A673 (cell line): ENCODE measurements around the gene ESPNL. TPM values are rescaled to one million over a fixed set of nuclear protein-coding genes. Genes with fewer than 3 reads are reported as not detected.

ENCODE experiments used
- BruUV-seq: library from RNA; stranded (reverse); fragments of 400-500 nt; replicated peaks from 2 replicates; lab custom pipeline; 2021; lab: Mats Ljungman, UMichigan
- CTCF ChIA-PET: fragments of 300-600 bp; sonication (Branson Sonifier 250); formaldehyde crosslinking; loops from one replicate; lab custom pipeline; 2022; ENCODE audit warnings: antibody characterized with exemption; lab: Charles Lee
- POLR2A ChIA-PET: fragments of 300-600 bp; sonication (Branson Sonifier 250); formaldehyde crosslinking; loops from one replicate; lab custom pipeline; 2022; ENCODE audit warnings: antibody characterized with exemption; ENCODE audit not compliant: low non-redundant PET; lab: Charles Lee
- DNase-seq: peaks from one replicate; pipeline ENCODE4 v3.0.0-alpha.2; 2015; ENCODE audit warnings: low spot score
- H3K27ac ChIP-seq: fragments of 200-600 bp; sonication (generic); 2 replicates; pipeline ENCODE4 v1.5.1; 2016; ENCODE audit warnings: mixed run types, low read depth, mild to moderate bottlenecking, mixed read lengths, antibody characterized with exemption, low read length; ENCODE audit not compliant: poor library complexity, severe bottlenecking
- H3K27me3 ChIP-seq: fragments of 200-600 bp; sonication (generic); replicated peaks from 2 replicates; pipeline ENCODE4 v1.6.1; 2017; ENCODE audit warnings: mixed run types, low read depth, mild to moderate bottlenecking, mixed read lengths, antibody characterized with exemption, low read length; ENCODE audit not compliant: insufficient read depth, poor library complexity
- H3K36me3 ChIP-seq: fragments of 200-600 bp; sonication (generic); 2 replicates; pipeline ENCODE4 v1.6.1; 2016; ENCODE audit warnings: mixed run types, mild to moderate bottlenecking, mixed read lengths, antibody characterized with exemption, low read length; ENCODE audit not compliant: insufficient read depth, poor library complexity, severe bottlenecking
- H3K4me1 ChIP-seq: fragments of 200-600 bp; sonication (generic); 2 replicates; pipeline ENCODE4 v1.6.1; 2017; ENCODE audit warnings: mixed run types, mild to moderate bottlenecking, mixed read lengths, antibody characterized with exemption, low read length; ENCODE audit not compliant: insufficient read depth, poor library complexity, severe bottlenecking
- H3K4me3 ChIP-seq: fragments of 200-600 bp; sonication (generic); 2 replicates; pipeline ENCODE4 v1.5.1; 2016; ENCODE audit warnings: low read depth, mixed run types, mild to moderate bottlenecking, mixed read lengths, low read length; ENCODE audit not compliant: poor library complexity, severe bottlenecking
- H3K9me3 ChIP-seq: fragments of 200-600 bp; sonication (generic); 2 replicates; pipeline ENCODE4 v1.6.1; 2016; ENCODE audit warnings: mixed run types, low read depth, mild to moderate bottlenecking, mixed read lengths, antibody characterized with exemption, low read length; ENCODE audit not compliant: poor library complexity, severe bottlenecking
- EZH2 ChIP-seq: fragments of 200-600 bp; sonication (generic); IDR thresholded peaks from 2 replicates; pipeline ENCODE4 v1.6.1; 2017; ENCODE audit warnings: borderline replicate concordance, low read depth, mild to moderate bottlenecking, mixed read lengths, antibody characterized with exemption, low read length; ENCODE audit not compliant: poor library complexity, severe bottlenecking
- intact Hi-C: fragments of 100-400 bp; cut with micrococcal nuclease; formaldehyde crosslinking; loops from one replicate; pipeline ENCODE4 v1.10.0; 2022; ENCODE audit not compliant: unreplicated experiment
- total RNA-seq: library from RNA; stranded (reverse); gene quantifications from 2 replicates; pipeline ENCODE4 v1.2.3, GENCODE V29; 2021
- TF ChIP-seq, protein P1 (sequence below): fragments of 300-800, 200-600 bp; sonication (generic); conservative IDR thresholded peaks from 2 replicates; pipeline ENCODE4 v1.5.1; 2017; ENCODE audit warnings: low read depth, mild to moderate bottlenecking, antibody characterized with exemption, low read length, moderate library complexity, mixed read lengths

ESPNL gene
- total RNA-seq, 1 experiment from 2014 or later: 0.30 TPM

DNA sequence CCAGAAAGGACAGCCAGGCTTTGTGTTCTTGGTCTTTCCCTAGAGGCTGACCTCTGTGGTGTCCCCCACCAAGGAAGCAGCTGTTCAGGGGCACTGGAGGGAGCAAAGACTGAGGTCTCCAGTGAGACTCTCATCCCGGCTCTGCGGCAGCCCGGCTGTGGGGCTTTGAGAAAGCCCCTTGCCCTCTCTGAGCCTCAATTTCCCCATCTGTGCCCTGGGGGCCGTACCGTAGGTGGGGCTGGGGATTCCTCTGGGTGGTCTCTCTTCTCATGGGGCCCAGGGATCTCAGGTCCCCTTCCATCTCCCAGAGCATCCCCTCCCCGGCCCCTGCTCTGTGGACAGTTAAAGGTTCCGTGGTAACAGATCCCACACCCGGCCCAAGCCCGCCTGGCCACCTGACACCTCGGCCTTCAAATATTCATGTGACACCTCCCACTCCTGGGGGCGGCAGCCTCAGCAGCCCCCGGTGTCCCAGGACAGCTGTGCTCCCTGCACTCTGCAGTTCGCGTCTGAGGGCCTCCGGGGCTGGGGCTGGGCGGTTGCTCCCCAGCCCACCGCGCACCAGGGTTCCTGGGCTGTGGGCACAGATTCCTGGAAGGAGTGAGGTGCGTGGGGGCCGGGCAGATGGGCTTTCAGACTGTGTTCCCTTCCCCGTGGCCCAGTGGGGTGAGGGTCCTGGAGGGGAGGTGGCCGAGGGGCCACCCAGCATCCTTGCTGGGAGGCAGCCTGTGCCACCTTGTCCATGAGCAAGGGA is 23.3 kb downstream of the ESPNL start:
- Histone ChIP-seq H3K27ac (no peak overlapping the region), H3K27me3 (no peaks in the 10 kb centered on the region), H3K9me3 (no peaks in the 10 kb centered on the region), H3K36me3 (no peaks in the 10 kb centered on the region), H3K4me3 (no peak overlapping the region), H3K4me1 (no peaks in the 10 kb centered on the region)
- BruUV-seq: no TSS peak
- TF ChIP-seq, protein P1, sequence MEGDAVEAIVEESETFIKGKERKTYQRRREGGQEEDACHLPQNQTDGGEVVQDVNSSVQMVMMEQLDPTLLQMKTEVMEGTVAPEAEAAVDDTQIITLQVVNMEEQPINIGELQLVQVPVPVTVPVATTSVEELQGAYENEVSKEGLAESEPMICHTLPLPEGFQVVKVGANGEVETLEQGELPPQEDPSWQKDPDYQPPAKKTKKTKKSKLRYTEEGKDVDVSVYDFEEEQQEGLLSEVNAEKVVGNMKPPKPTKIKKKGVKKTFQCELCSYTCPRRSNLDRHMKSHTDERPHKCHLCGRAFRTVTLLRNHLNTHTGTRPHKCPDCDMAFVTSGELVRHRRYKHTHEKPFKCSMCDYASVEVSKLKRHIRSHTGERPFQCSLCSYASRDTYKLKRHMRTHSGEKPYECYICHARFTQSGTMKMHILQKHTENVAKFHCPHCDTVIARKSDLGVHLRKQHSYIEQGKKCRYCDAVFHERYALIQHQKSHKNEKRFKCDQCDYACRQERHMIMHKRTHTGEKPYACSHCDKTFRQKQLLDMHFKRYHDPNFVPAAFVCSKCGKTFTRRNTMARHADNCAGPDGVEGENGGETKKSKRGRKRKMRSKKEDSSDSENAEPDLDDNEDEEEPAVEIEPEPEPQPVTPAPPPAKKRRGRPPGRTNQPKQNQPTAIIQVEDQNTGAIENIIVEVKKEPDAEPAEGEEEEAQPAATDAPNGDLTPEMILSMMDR: no peak
- no peak for TF ChIP-seq EZH2
- CTCF ChIA-PET: no interaction called here
- no peak for DNase-seq
- POLR2A ChIA-PET: no interaction called here
- intact Hi-C loops: no loop called here

GRCh38 chr2:238123991-238124470 is 23.9 kb downstream of the ESPNL start:
- no peak for DNase-seq
- ChIA-PET POLR2A (no interaction called here), CTCF (no interaction called here)
- TF ChIP-seq, protein P1: no peak
- no peak for TF ChIP-seq EZH2
- H3K36me3 ChIP-seq: no peaks in the 10 kb centered on the region
- no peak overlapping the region for H3K4me3 ChIP-seq
- no peaks in the 10 kb centered on the region for H3K27me3 ChIP-seq
- H3K9me3 ChIP-seq: no peaks in the 10 kb centered on the region
- no TSS peak for BruUV-seq
- no peaks in the 10 kb centered on the region for H3K4me1 ChIP-seq
- H3K27ac ChIP-seq: no peak overlapping the region
- intact Hi-C loops: no loop called here

DNA sequence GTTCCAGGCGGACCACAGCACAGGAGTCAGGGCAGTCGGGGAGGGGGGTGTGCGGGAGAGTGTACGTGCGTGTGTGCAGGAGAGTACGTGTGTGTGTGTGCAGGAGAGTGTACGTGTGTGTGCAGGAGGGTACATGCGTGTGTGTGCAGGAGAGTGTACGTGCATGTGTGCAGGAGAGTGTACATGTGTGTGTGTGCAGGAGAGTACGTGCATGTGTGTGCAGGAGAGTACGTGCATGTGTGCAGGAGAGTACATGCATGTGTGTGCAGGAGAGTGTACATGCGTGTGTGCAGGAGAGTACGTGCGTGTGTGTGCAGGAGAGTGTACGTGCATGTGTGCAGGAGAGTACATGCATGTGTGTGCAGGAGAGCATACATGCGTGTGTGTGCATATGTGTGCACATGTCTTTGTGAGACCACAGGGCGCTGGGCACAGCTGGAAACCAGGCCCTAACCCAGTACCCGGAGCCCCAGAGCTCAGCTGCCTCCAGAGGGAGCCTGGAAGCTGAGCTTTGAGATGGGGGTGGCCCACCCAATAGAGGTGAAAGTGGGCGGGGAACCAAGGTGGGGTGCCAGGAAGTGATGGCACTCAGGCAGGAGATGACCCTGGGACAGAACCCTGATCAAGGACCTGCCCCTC is 24.5 kb downstream of the ESPNL start:
- Histone ChIP-seq H3K4me1 (no peaks in the 10 kb centered on the region), H3K27me3 (no peaks in the 10 kb centered on the region), H3K27ac (no peak overlapping the region), H3K4me3 (no peak overlapping the region), H3K9me3 (no peaks in the 10 kb centered on the region), H3K36me3 (no peaks in the 10 kb centered on the region)
- BruUV-seq: no TSS peak
- no peak for DNase-seq
- intact Hi-C loops: no loop called here
- TF ChIP-seq, protein P1: no peak
- no peak for TF ChIP-seq EZH2
- POLR2A ChIA-PET: no interaction called here
- CTCF ChIA-PET: interaction anchor here (0.5 kb wide), 1 partner anchor 139 kb away, joined by 4 read pairs; no protein-coding TSS in a partner anchor
